22Rv1 (cell line): ENCODE results near the gene ZNF791.

Source experiments
- ZFX ChIP-seq: fragments of 450-650 bp; IDR thresholded peaks from 2 replicates; pipeline ENCODE4 v1.6.1; 2017; ENCODE audit warnings: antibody characterized with exemption, borderline replicate concordance
- TF ChIP-seq, protein P1 (sequence below): fragments of 450-650 bp; IDR thresholded peaks from 2 replicates; pipeline ENCODE4 v1.5.1; 2017; ENCODE audit warnings: mild to moderate bottlenecking

DNA sequence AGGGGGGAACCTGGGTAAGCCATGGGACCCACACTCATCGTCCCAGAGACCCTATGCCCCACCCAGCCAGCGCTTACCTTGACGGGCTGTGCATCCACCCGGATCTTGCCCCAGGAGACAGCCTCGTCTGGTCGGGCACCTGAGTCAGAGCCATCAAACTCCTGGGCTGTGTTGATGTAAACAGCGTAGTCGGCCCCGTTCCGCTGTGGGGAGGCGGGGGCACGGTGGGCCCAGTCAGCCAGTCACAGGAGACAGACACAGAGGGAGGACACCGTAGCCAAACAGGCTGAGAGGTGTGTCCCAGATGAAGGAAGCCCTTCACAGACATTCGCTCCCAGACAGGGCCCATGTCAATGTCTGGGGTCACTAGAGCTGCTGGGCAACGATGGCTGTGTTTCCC lies 65.2 kb downstream of the ZNF791 start:
- TF ChIP-seq, protein P1, sequence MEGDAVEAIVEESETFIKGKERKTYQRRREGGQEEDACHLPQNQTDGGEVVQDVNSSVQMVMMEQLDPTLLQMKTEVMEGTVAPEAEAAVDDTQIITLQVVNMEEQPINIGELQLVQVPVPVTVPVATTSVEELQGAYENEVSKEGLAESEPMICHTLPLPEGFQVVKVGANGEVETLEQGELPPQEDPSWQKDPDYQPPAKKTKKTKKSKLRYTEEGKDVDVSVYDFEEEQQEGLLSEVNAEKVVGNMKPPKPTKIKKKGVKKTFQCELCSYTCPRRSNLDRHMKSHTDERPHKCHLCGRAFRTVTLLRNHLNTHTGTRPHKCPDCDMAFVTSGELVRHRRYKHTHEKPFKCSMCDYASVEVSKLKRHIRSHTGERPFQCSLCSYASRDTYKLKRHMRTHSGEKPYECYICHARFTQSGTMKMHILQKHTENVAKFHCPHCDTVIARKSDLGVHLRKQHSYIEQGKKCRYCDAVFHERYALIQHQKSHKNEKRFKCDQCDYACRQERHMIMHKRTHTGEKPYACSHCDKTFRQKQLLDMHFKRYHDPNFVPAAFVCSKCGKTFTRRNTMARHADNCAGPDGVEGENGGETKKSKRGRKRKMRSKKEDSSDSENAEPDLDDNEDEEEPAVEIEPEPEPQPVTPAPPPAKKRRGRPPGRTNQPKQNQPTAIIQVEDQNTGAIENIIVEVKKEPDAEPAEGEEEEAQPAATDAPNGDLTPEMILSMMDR = no peak
- no peak for TF ChIP-seq ZFX
